GM18951 (cell line): Measurements from ENCODE around the gene PADI4.

ENCODE experiments used
- POLR2A ChIP-seq: IDR thresholded peaks from 4 replicates; pipeline ENCODE4 v1.6.1; 2011; ENCODE audit warnings: mild to moderate bottlenecking; ENCODE audit not compliant: insufficient read length, insufficient read depth; ENCODE audit errors: extremely low read depth
- in situ Hi-C: fragments of 300-500 bp; cut with MboI; formaldehyde crosslinking; loops from one replicate; pipeline ENCODE4 v1.12.0; 2022; ENCODE audit warnings: low sequenced_read_pairs, mixed read lengths, inconsistent platforms; ENCODE audit not compliant: unreplicated experiment

PADI4 gene

GRCh38 chr1:17292299-17293160, 15.5 kb upstream of the PADI4 start:
- in situ Hi-C loops: no loop called here
- no peak for TF ChIP-seq POLR2A

- no peak for TF ChIP-seq POLR2A
- in situ Hi-C loops: no loop called here
Observed at GRCh38 chr1:17293681-17294425, 14.1 kb upstream of the PADI4 start.

GRCh38 chr1:17295292-17295691, 12.7 kb upstream of the PADI4 start:
- in situ Hi-C loops: no loop called here
- TF ChIP-seq POLR2A: no peak

- in situ Hi-C loops: no loop called here
- no peak for TF ChIP-seq POLR2A
Observed at GRCh38 chr1:17296086-17296485, 11.9 kb upstream of the PADI4 start.

GRCh38 chr1:17297991-17298390, 10.0 kb upstream of the PADI4 start:
- in situ Hi-C loops: no loop called here

GRCh38 chr1:17301767-17302166, 6.2 kb upstream of the PADI4 start:
- in situ Hi-C loops: no loop called here
- TF ChIP-seq POLR2A: no peak

More at GRCh38 chr1:17297991-17298390, 10.0 kb upstream of the PADI4 start:
- TF ChIP-seq POLR2A: no peak

GRCh38 chr1:17304151-17304825, 3.7 kb upstream of the PADI4 start:
- in situ Hi-C loops: no loop called here
- TF ChIP-seq POLR2A: no peak

GRCh38 chr1:17304826-17305175, 3.2 kb upstream of the PADI4 start:
- in situ Hi-C loops: no loop called here
- no peak for TF ChIP-seq POLR2A

- in situ Hi-C loops: no loop called here
- TF ChIP-seq POLR2A: no peak
Observed at GRCh38 chr1:17305576-17306095, 2.4 kb upstream of the PADI4 start.

GRCh38 chr1:17306407-17306806, 1.6 kb upstream of the PADI4 start:
- in situ Hi-C loops: no loop called here
- no peak for TF ChIP-seq POLR2A

GRCh38 chr1:17306921-17307320, 1.1 kb upstream of the PADI4 start:
- no peak for TF ChIP-seq POLR2A

GRCh38 chr1:17307329-17307728, 668 bp upstream of the PADI4 start:
- in situ Hi-C loops: no loop called here

More at GRCh38 chr1:17306921-17307320, 1.1 kb upstream of the PADI4 start:
- in situ Hi-C loops: no loop called here

GRCh38 chr1:17308593-17308992, 596 bp downstream of the PADI4 start:
- in situ Hi-C loops: no loop called here
- no peak for TF ChIP-seq POLR2A

More at GRCh38 chr1:17307329-17307728, 668 bp upstream of the PADI4 start:
- no peak for TF ChIP-seq POLR2A

GRCh38 chr1:17309426-17310067, 1.6 kb downstream of the PADI4 start:
- TF ChIP-seq POLR2A: no peak
- in situ Hi-C loops: no loop called here
